CD4-positive, alpha-beta T cell treated with Interferon gamma for 1 hour (primary cell): ENCODE measurements around the gene DENND4B.

Experiments
- DNase-seq: peaks from one replicate; pipeline ENCODE4 v3.0.0-alpha.2; 2020

Gene DENND4B

DNA sequence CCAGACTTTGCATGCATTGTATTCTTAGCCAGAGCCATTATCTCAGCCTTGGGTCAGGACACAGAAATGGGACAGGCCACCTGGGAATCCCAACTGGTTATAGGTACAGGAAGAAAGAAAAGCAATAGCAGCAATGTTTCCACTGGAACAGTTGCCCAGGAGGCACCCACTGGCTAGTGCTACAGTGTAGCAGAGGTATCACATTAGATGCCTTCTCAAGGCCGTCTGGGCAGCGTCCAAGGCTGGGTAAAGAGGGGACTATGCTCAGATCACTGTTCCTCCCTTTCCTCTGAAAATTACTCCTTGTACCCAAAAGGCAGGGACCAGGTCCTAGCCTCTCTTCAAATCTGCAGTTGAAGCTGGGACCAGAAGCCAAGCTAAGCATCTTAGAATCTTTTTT is 23.8 kb upstream of the DENND4B start:
- no peak for DNase-seq

DNA sequence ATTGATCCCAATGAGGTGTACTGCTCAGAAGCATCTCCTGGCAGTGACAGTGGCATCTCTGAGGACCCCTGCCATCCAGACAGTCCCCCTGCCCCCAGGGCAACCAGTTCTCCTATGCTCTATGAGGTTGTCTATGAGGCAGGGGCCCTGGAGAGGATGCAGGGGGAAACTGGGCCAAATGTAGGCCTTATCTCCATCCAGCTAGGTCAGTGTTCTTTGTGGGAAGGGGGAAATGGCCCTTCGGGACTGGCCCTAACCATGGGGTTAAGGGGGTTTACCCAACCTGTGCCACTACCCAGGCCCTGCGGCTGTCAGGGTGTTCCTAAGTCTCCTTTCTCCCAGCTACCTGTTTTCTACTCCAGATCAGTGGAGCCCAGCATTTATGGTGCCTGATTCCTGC is 22.5 kb upstream of the DENND4B start:
- DNase-seq = no peak

DNA sequence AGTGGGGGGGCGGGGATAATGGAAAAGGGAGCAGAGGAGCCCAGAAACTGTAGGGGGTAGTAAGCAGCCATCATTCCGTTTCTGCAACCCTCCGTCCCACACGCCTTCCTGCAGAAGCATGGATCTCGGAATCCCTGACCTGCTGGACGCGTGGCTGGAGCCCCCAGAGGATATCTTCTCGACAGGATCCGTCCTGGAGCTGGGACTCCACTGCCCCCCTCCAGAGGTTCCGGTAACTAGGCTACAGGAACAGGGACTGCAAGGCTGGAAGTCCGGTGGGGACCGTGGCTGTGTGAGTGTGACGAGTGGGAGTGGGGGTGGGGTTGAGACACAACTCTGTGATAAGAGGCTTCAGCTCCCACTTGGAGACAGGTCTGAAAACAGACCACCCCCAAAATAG is 21.9 kb upstream of the DENND4B start:
- no peak for DNase-seq

DNA sequence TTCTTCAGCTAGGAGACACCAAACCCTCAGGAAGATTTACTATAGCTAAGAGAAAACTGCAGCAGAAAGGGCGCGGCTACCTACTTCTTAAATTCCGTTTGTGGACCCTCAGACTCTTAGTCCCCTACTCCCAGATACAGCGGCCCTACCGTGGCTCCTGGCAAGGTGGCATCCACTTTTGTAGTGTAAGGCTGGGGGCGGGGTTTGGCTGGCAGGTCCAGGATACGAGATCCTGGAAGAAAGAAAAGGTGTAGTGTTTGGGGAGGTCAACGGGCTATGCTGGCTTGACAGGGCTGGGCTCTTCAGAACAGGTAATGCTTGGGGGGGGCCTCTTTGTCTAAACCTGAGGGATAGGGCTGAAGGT is 21.5 kb upstream of the DENND4B start:
- DNase-seq = no peak

DNA sequence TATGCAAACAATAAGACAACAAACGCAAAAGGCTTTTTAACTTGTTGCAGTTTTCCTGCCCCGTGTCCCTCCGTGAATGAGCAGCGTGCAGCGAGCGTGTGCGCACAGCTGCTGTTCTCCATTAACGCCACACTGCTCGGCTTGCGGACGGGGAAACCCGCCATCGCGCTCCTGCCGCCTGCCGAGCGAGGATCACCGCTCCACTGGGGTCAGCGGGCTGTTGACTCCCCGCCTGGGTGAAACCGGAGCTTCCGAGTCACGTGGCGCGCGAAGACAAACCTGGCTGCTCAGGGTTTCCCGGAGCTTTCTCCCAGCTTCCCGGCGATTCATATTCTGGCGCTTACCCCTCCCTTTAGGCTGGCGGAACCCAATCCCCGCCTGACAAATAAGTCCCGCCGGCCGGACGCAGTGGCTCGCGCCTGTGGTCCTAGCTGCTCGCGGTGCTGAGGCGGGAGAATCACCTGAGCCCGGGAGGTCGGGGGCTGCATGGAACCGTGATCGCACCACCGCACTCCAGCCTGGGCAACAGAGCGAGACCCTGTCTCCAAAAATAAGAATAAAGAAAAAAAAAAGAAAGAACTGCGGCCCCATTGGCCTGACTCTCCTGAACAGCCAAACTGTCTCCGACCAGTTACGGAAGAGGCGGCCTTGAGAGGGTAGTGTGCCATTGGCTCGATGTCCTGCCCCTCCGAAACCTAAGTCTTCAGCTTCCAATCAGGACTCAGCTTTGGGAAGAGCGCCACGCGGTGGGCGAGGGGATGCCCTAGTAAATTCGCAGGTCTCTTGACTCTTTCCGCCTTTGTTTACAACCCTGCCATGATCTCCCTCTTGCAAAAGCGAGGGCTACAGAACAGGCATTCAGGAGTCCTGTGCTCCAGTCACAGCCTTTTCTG is 20.8 kb upstream of the DENND4B start, which contains the start of gene CREB3L4:
Gene CREB3L4, plus strand, starts transcription at position 796 of the 893 bp plus-strand sequence. CDS start 624 bp downstream, outside the sequence.
- DNase-seq = peak; percentile 90

DNA sequence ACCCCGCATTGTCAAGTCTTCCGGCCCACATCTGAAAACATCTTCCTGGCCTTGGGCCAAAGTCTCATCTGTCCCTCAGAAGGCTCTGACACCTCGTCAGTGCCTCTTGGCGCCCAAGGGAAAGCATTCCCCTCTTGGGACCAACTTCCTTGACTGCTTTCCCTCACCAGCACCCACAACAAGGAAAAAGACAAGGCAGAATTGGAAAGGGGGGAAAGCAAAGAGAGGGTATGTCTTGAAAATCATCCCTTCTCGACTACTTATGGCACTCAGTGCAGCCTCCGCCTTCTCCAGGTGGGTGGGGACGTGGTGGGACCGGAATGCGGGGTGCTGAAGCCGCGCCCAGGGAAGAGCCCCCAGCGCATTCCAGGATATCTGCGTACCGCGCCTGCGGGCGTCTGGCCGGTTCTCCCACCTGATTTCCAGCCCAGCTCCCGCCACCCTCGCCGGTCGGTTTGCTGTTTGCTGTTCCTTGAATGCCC is 17.4 kb upstream of the DENND4B start:
- DNase-seq = no peak

DNA sequence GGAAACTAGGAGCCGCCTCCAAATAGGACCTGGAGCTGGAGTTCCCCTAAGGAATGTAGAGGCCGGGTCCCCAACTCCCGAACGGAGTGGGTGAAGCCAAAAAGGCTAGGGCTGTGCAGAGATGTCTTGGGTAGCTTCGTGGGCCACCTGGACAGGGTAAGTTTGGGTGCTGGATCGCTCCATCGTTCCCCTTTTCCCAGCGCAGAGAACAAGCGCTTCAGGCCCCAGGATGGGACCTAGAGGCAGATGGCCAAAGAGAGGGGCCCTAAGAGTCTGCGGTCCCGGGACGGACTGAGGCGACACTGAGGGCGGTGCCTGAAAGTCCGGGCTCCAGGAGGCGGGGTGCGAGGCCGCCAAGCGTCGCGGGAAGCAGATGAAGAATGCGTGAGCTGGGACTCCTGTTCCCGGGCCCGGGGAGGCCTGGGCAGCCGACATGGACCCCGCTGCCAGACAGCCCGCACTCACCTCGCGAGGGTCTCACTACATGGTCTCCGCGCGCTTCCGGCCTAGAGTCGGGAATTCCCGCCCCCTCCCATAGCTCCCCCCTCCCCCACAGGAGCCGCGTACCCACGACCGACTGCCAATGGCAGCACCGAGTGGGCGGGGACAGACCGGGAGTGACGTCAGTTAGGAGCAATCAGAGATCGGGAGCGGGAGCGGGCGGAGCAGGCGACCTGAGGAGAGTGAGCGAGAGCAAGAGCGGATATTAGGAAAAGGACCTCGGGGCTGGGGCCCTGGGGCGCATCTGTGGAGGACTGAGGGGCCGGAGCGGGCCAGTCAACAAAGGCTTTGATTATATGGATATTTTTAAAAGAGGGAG is 16.7 kb upstream of the DENND4B start, which contains the start of gene SLC39A1:
Gene SLC39A1, minus strand, starts transcription at position 508 of the 820 bp plus-strand sequence. CDS start 822 bp downstream, outside the sequence.
- peak; percentile 91 for DNase-seq

DNA sequence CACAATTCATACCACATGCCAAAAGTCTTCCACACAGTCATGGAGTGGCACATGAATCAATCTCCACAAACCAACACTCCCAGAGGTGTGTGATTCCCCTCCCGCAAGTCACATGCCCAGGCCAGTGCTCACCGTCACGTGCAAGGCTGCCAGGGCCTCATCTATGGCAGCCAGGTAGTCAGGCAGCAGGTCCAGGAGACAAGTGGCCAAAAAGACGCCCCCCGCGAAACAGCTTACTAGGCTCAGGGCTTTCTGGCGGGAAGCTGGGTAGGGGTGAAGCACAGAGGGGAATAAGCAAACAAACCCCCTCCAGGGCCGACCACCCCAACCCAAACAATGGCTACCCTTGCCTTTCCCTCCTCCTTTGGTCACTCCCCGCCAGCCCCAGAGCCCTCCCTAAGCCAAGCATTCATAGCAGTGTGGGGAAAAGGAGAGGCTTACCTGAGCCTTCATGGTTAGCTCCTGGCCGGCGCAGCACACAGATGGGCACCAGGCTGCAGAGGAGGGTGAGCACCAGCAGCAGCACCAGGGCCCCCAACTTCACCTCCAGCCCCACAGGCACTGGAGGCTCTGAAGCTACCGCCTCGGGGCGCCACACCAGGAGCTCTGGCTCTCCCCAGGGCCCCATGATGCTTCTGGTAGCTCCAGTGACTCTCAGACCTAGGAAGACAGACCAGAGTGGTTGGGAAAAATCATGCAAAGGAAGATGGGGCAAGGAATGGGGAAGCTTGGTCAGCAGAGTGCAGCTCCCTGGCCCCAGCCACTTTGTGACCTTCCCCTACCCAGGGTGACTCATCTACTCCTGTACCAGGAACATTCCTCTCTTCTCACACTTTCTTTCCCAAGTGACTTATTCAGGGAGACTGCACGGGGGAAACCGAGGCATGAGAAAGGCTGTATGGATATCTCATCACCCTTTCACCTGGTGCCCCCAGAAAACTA is 15.8 kb upstream of the DENND4B start:
- no peak for DNase-seq

DNA sequence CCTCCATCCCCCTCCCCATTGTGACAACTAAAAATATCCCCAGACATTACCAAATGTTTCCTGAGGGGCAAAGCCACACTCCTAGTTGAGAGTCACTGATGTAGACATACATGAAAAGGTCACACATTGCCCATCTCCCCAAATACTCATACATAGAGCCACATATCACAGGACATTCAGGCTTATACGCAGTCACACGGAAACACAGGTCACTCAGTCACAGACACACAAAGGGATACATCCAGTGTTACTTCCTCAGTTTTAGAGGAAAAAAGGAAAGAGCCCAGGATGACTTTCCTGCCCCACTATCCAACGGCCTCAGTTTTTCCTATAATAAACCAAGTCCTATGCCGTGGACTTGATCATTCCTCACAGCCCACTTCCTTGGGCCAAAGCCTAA is 14.9 kb upstream of the DENND4B start:
- DNase-seq = no peak

DNA sequence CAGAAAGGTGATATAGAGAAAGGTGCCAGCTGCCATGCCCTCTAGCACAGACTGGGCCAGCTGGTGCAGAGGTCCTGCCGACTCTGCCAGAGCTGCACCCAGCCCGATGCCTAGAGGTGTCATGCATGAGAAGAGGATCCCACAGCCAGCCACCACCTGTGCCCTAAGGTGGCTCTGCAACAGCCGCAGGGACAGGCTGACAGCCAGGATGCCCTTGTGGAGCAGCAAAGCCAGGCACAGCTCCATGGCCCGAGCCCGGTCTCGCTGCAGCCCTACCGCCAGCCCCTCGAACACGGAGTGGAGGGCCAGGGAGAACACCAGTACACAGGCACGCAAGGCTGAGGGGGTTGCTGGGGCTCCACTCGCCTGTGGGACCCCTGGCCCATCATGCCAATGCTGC is 13.7 kb upstream of the DENND4B start:
- DNase-seq = no peak

DNA sequence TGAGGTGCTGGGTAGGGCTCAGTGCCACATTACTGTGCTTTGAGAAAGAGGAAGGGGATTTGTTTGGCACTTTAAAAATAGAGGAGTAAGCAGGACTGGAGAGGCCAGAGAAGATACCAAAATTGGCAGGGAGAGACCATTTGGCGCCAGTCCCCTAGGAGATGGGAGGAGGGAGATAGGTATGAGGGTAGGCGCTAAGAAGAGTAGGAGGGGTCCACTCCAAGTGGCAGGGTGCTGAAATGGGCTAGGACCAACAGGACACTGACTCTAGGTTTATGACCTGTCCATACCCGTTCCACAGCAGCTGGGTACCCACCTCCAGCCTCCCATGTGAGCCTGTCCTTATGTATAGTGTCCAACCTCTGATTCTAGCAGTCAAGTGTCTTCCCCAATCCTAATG is 12.9 kb upstream of the DENND4B start:
- no peak for DNase-seq

DNA sequence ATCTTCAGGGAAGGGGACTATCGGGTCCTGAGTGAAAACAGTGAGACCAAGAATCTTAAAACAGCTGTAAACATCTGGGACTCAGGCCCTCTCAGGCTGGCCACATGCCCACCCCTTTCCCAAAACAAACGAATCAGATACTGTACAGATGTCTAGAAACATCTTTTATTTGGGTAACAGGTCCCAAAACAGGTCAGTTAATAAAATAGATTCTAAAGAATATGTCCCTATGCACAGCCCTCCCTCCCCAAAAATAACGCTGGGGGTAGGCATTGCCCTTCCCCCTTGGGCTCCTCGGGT is 12.4 kb upstream of the DENND4B start:
- DNase-seq = no peak

DNA sequence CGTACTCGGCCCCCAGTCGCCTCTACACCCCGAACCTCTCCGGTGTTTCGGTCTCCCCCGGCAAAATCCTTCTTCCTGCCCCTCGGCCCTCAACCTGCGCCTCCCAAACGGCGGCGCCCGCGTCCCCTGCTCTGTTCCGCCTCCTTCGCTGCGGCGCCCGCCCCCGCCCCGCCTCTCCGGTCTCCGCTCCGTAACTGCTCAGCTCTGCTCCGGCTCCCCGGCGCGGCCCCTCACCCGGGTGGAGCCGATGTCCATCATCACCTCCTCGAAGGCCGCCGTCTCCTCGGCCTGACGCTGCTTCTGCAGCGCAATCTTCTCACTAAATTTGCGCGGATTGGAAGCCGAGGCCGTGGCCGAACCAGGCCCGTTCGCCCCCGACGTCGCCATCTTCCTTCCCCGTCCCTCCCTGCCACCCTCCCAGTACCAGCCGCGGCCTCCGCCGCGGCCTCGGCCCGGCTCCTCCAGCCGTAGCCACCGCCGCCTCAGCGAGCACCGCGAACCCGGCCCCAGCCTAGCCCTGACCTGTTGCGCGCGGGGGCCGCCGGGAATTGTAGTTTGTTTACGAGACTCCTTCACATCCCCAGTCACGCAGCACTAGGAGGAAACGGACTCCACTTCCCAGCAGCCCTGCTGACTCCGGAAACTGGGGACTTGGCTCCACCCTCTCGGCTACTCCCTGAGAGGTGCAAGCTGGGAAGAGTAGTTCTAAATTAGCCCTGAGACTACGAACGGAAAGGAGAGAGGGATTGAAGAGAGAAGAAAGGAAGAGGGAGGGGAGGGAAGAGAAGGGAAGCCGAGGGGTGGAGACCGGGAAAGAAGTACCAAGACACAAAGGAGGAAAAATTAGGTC is 11.8 kb upstream of the DENND4B start, which contains the start of gene CRTC2:
Gene CRTC2, minus strand, starts transcription at position 502 of the 850 bp plus-strand sequence. Its CDS starts 115 bp downstream, at position 387.
- peak; percentile 97 for DNase-seq

DNA sequence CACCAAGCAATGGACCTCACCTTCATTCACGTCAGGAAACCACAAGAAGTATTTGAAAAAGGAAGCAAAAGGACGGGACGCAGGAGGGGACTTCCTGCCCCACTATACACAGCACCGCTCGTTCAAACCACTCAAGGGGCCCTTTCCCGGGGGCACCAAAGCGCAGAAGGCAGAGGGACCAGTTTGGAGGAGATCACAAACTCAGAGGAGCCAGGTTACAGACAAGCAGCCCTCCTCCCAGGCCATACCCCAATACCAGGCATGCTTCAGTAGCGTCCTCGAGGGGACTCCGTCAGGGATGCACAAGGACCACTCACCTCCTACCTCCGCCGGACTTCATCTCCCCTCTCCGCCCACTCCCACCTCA is 11.2 kb upstream of the DENND4B start:
- DNase-seq = peak; percentile 32

DNA sequence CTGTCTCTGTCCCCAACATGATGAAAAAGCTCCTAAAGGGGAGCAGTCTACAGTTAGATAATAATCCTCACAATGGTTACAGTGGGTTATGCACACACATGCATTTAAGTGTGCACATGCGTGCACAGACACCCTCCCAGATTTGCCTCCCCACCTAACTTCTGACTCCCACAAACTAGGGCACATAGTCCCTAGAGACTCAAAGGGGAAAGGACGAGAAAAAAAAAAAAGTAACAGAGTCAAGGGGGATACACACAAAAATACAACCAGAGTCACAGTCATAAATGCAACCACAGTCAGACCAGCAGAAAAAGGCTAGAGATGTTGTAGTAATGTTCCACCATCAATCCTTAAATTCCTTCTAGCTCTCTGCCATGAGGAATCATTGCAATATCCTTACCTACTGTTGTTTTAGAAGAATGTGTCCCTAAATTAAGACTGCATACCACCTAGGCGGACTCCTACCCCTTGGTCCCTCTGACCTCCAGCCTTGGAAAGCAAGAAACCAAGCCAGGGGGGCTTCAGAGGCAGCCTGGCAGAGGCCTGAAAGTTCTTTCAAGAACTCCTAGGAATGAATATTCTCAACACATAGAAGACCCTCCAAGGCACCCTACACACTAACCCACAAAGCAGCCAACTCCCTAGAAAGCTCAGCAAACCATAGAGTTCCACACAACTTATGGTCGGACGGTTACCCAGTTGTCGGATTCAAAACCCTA is 10.6 kb upstream of the DENND4B start:
- no peak for DNase-seq

DNA sequence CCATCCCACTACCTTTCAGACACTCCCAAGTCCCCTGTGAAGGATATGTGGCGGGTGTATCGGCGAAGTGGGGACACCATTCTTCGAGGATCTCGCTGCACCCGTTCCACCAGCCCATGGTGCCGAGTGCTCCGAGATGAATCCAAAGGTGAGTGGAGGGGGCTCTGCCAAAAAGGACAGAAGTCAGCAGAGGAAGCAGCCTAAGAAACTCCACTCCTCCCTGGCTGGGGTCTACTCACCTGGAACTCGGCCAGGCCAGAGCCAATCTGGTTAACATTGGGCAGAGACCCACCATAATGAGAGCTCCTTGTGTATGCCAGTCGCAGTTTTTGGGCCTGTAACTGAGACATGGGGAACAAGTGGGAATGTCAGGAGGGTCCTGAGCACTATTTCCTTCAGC is 8.3 kb upstream of the DENND4B start:
- no peak for DNase-seq

DNA sequence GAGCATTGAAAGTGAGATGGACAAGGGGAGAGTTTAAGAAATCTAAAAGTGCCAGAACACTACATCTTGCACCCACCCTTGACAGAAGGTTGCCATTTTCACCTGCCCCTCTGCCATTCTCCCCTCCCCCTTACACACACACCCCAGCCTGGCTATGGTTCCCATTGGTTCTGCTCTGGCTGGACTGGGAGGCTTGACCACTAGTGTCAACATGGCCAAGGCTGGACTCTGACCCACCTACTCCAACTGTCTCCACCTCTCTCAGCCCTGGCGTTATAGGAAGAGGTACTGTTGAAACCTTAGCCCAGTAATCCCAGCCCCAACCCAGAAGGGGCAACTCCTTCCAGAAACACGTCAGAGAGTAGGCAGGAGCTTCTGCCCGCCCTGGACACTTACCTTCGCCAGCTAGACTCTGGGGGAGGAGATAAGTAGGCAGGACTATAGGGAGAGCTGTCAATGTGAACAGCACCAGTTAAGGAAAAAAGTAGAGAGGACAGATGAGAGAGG is 7.4 kb upstream of the DENND4B start:
- no peak for DNase-seq

DNA sequence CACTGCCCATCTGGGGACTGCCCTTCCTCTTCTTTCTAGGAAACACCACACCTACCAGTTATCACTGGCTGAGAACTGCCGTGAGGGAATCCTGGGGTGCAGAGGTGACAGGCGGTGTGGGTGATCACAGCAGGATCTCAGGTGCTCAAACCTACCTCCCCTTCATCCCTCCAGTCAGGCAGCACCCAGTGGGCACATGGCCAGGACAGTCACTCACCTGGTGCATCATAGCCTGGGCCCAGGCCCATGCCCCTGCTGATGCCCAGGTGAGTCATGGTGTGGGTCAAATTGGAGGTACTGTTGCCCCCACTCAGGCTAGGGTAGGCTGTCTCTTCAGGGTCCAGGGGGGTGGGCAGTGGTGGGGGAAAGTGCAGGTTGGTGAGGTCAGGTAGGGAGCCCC is 5.3 kb upstream of the DENND4B start:
- no peak for DNase-seq

DNA sequence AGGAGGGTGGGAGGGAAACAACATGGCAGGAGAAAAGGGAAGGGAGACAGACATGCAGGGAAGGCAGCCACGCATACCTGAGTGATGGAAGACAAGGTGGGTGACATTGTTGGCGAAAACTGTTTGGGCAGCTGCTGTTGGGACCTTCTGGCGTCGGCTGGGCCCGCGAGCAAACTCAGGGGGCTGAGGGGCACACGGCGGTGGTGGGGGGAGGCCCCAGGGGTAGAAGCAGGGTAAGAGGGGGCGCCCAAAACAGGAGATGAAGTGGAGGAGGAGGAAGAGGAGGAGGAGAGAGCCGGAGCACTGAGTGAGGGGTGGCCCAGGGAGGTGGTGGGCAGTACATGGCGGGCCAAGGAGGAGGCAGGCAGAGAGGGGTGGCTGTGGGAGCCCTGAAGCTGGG is 4.7 kb upstream of the DENND4B start:
- DNase-seq = no peak

DNA sequence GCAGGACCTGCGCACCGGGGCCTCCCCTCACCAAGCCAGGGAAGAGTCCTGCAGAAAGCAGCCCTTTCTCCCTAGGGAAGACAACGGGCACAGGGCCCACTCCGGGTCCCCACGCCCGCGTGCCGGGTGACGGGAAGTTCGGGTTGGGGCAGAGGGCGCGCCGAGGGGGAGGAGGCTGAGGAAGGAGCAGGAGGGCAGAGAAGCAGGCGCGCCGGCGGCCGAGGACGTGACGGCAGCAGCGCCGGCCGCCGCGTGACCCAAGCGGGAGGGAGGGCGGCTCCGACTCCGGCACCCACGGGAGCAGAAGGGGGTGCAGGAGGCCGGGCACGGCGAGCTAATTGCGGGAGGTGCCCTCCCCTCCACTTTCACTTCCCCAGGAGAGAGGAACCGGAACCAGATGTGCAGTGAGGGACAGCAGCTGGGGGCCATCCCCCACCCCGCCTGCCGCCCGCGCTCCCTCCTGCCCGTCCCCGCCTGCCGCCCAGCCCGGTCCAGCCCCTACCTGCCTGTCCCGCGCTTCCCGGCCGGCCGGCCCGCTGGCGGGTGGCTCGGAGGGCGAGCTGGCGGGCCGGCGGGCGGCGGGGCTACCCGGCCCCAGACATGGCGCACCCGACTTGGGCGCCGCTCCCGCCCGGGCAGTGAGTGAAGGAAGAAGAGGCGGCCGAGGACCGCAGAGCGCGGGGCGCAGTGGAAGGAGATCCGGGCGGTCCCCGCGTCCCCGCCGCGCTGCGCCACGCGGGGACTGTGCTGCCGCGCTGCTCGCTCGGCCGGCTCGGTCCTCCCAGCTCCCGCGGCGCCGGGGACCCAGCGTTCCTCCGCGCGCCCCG is 510 bp downstream of the DENND4B start:
- peak; percentile 93 for DNase-seq
